ENCODE measurements around the gene NUCKS1. TPM values are rescaled to one million over a fixed set of nuclear protein-coding genes. Genes with fewer than 3 reads are reported as not detected.
A peak's percentile ranks its signal among the peaks of the same experiment; 100 is the strongest.

Gene NUCKS1
- 56.8 TPM for polyA plus RNA-seq (2012; ENCODE audit: missing spikeins)

GRCh38 chr1:205750138-205751035, at the start of gene NUCKS1:
Gene NUCKS1 (minus strand): TSS chr1:205750182. CDS start chr1:205749973, 209 bp downstream.
- FAIRE-seq (peak; percentile 98), DNase-seq (ENCODE audit: insufficient read length) (peak; percentile 54)
- TF ChIP-seq POLR2AphosphoS5 (IDR thresholded peaks at IDR 0.05; ENCODE audit: low read depth, low read length) (peak; percentile 45; the same call in 1 of the 2 replicates), POLR2A (IDR thresholded peaks at IDR 0.05; ENCODE audit: low read depth, low read length) (peak; percentile 31; the same call in 1 of the 2 replicates), TAF1 (IDR thresholded peaks at IDR 0.05; ENCODE audit: borderline replicate concordance, low read depth, low read length) (peak; percentile 68; the same call in 1 of the 2 replicates)

GRCh38 chr1:205798577-205798976, 48.6 kb upstream of the NUCKS1 start:
- TF ChIP-seq POLR2AphosphoS5 (IDR thresholded peaks at IDR 0.05; ENCODE audit: low read depth, low read length), result no peak
- no peak for TF ChIP-seq TAF1 (IDR thresholded peaks at IDR 0.05; ENCODE audit: borderline replicate concordance, low read depth, low read length)
- TF ChIP-seq POLR2A (IDR thresholded peaks at IDR 0.05; ENCODE audit: low read depth, low read length), result no peak
- FAIRE-seq (no peak), DNase-seq (ENCODE audit: insufficient read length) (no peak)

- no peak for TF ChIP-seq POLR2AphosphoS5 (IDR thresholded peaks at IDR 0.05; ENCODE audit: low read depth, low read length)
- no peak for TF ChIP-seq POLR2A (IDR thresholded peaks at IDR 0.05; ENCODE audit: low read depth, low read length)
- TF ChIP-seq TAF1 (IDR thresholded peaks at IDR 0.05; ENCODE audit: borderline replicate concordance, low read depth, low read length), result no peak
- FAIRE-seq, result no peak
- no peak for DNase-seq (ENCODE audit: insufficient read length)
Measured at GRCh38 chr1:205797168-205797567, 47.2 kb upstream of the NUCKS1 start.

- DNase-seq (ENCODE audit: insufficient read length) (no peak), FAIRE-seq (no peak)
- TF ChIP-seq POLR2A (IDR thresholded peaks at IDR 0.05; ENCODE audit: low read depth, low read length), result no peak
- TF ChIP-seq TAF1 (IDR thresholded peaks at IDR 0.05; ENCODE audit: borderline replicate concordance, low read depth, low read length), result no peak
- no peak for TF ChIP-seq POLR2AphosphoS5 (IDR thresholded peaks at IDR 0.05; ENCODE audit: low read depth, low read length)
Measured at GRCh38 chr1:205794011-205794730, 44.2 kb upstream of the NUCKS1 start.

GRCh38 chr1:205792961-205793673, 43.1 kb upstream of the NUCKS1 start:
- TF ChIP-seq TAF1 (IDR thresholded peaks at IDR 0.05; ENCODE audit: borderline replicate concordance, low read depth, low read length) (no peak), POLR2AphosphoS5 (IDR thresholded peaks at IDR 0.05; ENCODE audit: low read depth, low read length) (no peak), POLR2A (IDR thresholded peaks at IDR 0.05; ENCODE audit: low read depth, low read length) (no peak)
- DNase-seq (ENCODE audit: insufficient read length) (no peak), FAIRE-seq (no peak)

GRCh38 chr1:205792481-205792881, 42.5 kb upstream of the NUCKS1 start:
- no peak for FAIRE-seq
- no peak for DNase-seq (ENCODE audit: insufficient read length)

GRCh38 chr1:205791568-205792180, 41.7 kb upstream of the NUCKS1 start:
- TF ChIP-seq POLR2AphosphoS5 (IDR thresholded peaks at IDR 0.05; ENCODE audit: low read depth, low read length) (no peak), POLR2A (IDR thresholded peaks at IDR 0.05; ENCODE audit: low read depth, low read length) (no peak), TAF1 (IDR thresholded peaks at IDR 0.05; ENCODE audit: borderline replicate concordance, low read depth, low read length) (no peak)
- FAIRE-seq (peak; percentile 81), DNase-seq (ENCODE audit: insufficient read length) (peak; percentile 62)

More at GRCh38 chr1:205792481-205792881, 42.5 kb upstream of the NUCKS1 start:
- TF ChIP-seq POLR2AphosphoS5 (IDR thresholded peaks at IDR 0.05; ENCODE audit: low read depth, low read length) (no peak), POLR2A (IDR thresholded peaks at IDR 0.05; ENCODE audit: low read depth, low read length) (no peak), TAF1 (IDR thresholded peaks at IDR 0.05; ENCODE audit: borderline replicate concordance, low read depth, low read length) (no peak)

- DNase-seq (ENCODE audit: insufficient read length) (no peak), FAIRE-seq (no peak)
- no peak for TF ChIP-seq POLR2AphosphoS5 (IDR thresholded peaks at IDR 0.05; ENCODE audit: low read depth, low read length)
- no peak for TF ChIP-seq TAF1 (IDR thresholded peaks at IDR 0.05; ENCODE audit: borderline replicate concordance, low read depth, low read length)
- TF ChIP-seq POLR2A (IDR thresholded peaks at IDR 0.05; ENCODE audit: low read depth, low read length), result no peak
Measured at GRCh38 chr1:205787287-205787916, 37.4 kb upstream of the NUCKS1 start.

- FAIRE-seq (no peak), DNase-seq (ENCODE audit: insufficient read length) (no peak)
- no peak for TF ChIP-seq POLR2AphosphoS5 (IDR thresholded peaks at IDR 0.05; ENCODE audit: low read depth, low read length)
- no peak for TF ChIP-seq POLR2A (IDR thresholded peaks at IDR 0.05; ENCODE audit: low read depth, low read length)
- TF ChIP-seq TAF1 (IDR thresholded peaks at IDR 0.05; ENCODE audit: borderline replicate concordance, low read depth, low read length), result no peak
Measured at GRCh38 chr1:205786601-205787000, 36.6 kb upstream of the NUCKS1 start.

GRCh38 chr1:205785446-205785845, 35.5 kb upstream of the NUCKS1 start:
- FAIRE-seq, result no peak
- DNase-seq (ENCODE audit: insufficient read length), result no peak
- TF ChIP-seq POLR2AphosphoS5 (IDR thresholded peaks at IDR 0.05; ENCODE audit: low read depth, low read length) (no peak), POLR2A (IDR thresholded peaks at IDR 0.05; ENCODE audit: low read depth, low read length) (no peak), TAF1 (IDR thresholded peaks at IDR 0.05; ENCODE audit: borderline replicate concordance, low read depth, low read length) (no peak)

All from GM12892 (cell line).